PFSK-1 (cell line): ENCODE results near the gene CNTNAP5.

ENCODE experiments used
- FOXP2 ChIP-seq: optimal IDR thresholded peaks from 2 replicates; pipeline ENCODE3; 2011; ENCODE audit warnings: borderline replicate concordance, control low read depth, inconsistent platforms; ENCODE audit not compliant: insufficient read depth; ENCODE audit errors: extremely low read length, extremely low read depth
- POLR2AphosphoS5 ChIP-seq: IDR thresholded peaks from 2 replicates; pipeline ENCODE4 v1.6.1; 2012; ENCODE audit warnings: low read depth, mild to moderate bottlenecking, control low read depth, low read length, moderate library complexity
- REST ChIP-seq, 2 experiments: IDR thresholded peaks; 2 replicates each; pipeline versions ENCODE4 v1.6.1 to v1.8.0; 2011 to 2012; ENCODE audit warnings: low read depth in 2 of 2, low read length in 2 of 2, control low read depth in 1 of 2, inconsistent platforms in 1 of 2, mild to moderate bottlenecking in 1 of 2, moderate library complexity in 1 of 2; ENCODE audit not compliant: insufficient read depth in 1 of 2
- SIN3A ChIP-seq: IDR thresholded peaks from 2 replicates; pipeline ENCODE4 v1.6.1; 2012; ENCODE audit warnings: mild to moderate bottlenecking, low read length, moderate library complexity, borderline replicate concordance; ENCODE audit not compliant: insufficient read depth
- TAF1 ChIP-seq: IDR thresholded peaks from 2 replicates; pipeline ENCODE4 v1.6.1; 2012; ENCODE audit warnings: low read length, control low read depth, borderline replicate concordance; ENCODE audit not compliant: insufficient read depth

The CNTNAP5 gene

GRCh38 chr2:124136110-124136509 is 111.0 kb downstream of the CNTNAP5 start:
- TF ChIP-seq REST (IDR thresholded peaks at IDR 0.05; ENCODE audit: insufficient read depth in 1 of 2, low read depth in 2 of 2, low read length in 2 of 2) (no peak), SIN3A (no peak)

DNA sequence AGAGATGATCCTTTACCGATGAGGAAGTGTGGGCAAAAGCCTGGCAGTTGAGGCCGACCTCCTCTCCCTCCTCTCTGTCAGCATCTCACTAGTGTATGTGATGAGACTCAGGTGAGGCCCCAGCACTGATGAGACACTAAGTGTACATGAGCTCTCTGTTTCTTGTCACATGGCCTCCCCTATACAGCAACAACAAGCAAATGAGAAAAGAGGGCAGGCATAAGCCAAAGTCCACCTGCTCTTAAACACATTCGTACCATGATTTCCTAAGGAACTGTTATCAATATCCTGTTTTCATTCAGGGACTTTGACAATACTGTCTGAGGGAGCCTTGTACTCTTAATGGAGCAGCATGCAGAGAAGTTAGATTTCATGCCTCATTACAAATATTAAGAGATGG is 113.0 kb downstream of the CNTNAP5 start:
- TF ChIP-seq TAF1 (no peak), POLR2AphosphoS5 (no peak), FOXP2 (no peak), SIN3A (no peak), REST (IDR thresholded peaks at IDR 0.05; ENCODE audit: insufficient read depth in 1 of 2, low read depth in 2 of 2, low read length in 2 of 2) (no peak)

DNA sequence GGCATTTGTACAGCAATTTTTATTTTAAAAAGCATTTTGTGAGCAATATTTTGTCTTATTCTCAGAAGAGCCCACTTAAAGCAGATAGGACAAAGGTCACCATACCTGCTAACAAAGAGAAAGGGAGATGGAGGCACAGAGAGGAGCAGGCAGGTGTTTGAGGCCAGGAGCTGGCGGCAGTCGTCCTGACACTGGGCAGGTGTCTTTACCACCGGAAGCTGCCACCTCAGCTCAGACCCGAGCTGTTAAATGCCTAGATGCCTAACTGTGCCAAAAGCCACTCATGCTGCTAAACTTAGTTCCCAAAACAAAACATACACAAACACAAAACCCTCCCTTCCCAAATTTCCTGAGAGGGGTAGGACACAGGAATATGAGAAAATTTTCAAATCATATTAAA is 120.9 kb downstream of the CNTNAP5 start:
- TF ChIP-seq POLR2AphosphoS5: no peak
- no peak for TF ChIP-seq TAF1
- no peak for TF ChIP-seq REST (IDR thresholded peaks at IDR 0.05; ENCODE audit: insufficient read depth in 1 of 2, low read depth in 2 of 2, low read length in 2 of 2)
- no peak for TF ChIP-seq SIN3A
- no peak for TF ChIP-seq FOXP2

DNA sequence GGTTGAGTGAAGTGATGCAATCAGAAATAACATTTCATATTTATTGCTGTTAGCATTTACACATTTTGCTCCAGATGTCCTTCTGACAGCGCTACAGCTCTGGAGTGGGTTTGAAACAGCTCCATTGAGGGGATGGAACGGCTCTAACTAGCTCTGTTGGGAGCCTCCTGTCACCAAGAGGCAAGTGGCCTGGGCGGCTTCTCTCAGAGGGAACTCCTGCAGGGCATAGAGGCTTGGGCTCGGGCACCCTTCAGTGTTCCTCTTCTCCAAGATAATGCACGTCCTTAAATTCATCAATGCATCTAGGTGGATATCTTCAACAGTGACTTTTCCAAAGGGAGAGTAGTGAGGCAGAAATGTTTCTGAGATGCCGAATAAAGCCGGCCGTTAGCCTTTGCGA is 122.5 kb downstream of the CNTNAP5 start:
- TF ChIP-seq TAF1: no peak
- no peak for TF ChIP-seq POLR2AphosphoS5

- no peak for TF ChIP-seq TAF1
- TF ChIP-seq POLR2AphosphoS5: no peak
- TF ChIP-seq REST (IDR thresholded peaks at IDR 0.05; ENCODE audit: insufficient read depth in 1 of 2, low read depth in 2 of 2, low read length in 2 of 2): no peak
- no peak for TF ChIP-seq SIN3A
- no peak for TF ChIP-seq FOXP2
Measured at GRCh38 chr2:124149571-124149970, 124.5 kb downstream of the CNTNAP5 start.

DNA sequence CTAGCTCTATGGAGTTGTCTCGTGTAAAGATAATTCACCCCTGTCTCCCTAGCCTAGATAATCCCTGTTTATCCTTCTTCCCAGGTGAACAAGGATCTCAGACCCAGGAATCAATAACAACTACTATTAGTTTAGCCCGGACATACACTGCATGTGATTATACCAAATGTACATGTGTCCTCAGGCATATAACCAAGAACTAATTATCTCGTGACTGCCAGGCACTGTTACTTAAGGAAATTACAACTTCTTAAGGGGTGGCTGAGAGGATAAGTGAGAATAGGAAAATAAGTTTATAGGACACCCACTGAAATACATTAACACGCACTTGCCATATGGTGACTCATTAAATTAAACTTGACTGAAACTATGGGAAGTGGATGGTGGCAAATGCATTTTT is 126.6 kb downstream of the CNTNAP5 start:
- no peak for TF ChIP-seq REST (IDR thresholded peaks at IDR 0.05; ENCODE audit: insufficient read depth in 1 of 2, low read depth in 2 of 2, low read length in 2 of 2)
- no peak for TF ChIP-seq TAF1
